ENCODE results near the gene HSPA13. TPM values are rescaled to one million over a fixed set of nuclear protein-coding genes. Genes with fewer than 3 reads are reported as not detected.

HSPA13 gene
- total and polyA plus RNA-seq, 8 donors = 25.4 to 41.1 (median 39.2) TPM

- Histone ChIP-seq H3K27me3 (no peaks in the 10 kb centered on the region), H3K36me3 (no peaks in the 10 kb centered on the region), H3K4me3 (no peak overlapping the region), H3K9me3 (peaks cover 0 to 6% of the 10 kb centered on the region in 2 donors), H3K4me1 (no peaks in the 10 kb centered on the region), H3K27ac (no peak overlapping the region)
- DNase-seq (no peak), ATAC-seq (no peak)
- intact Hi-C loops (cut with DNase I) = no loop called here
- TF ChIP-seq, protein P1, sequence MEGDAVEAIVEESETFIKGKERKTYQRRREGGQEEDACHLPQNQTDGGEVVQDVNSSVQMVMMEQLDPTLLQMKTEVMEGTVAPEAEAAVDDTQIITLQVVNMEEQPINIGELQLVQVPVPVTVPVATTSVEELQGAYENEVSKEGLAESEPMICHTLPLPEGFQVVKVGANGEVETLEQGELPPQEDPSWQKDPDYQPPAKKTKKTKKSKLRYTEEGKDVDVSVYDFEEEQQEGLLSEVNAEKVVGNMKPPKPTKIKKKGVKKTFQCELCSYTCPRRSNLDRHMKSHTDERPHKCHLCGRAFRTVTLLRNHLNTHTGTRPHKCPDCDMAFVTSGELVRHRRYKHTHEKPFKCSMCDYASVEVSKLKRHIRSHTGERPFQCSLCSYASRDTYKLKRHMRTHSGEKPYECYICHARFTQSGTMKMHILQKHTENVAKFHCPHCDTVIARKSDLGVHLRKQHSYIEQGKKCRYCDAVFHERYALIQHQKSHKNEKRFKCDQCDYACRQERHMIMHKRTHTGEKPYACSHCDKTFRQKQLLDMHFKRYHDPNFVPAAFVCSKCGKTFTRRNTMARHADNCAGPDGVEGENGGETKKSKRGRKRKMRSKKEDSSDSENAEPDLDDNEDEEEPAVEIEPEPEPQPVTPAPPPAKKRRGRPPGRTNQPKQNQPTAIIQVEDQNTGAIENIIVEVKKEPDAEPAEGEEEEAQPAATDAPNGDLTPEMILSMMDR (IDR thresholded peaks at IDR 0.05) = no peak
Observed at GRCh38 chr21:14325595-14325994, 57.4 kb downstream of the HSPA13 start.

Other genes with a start within 250 kb of the HSPA13 start
- gene LIPI, start 172.2 kb downstream of the HSPA13 start, total RNA-seq = not detected
- under 1 TPM; 0.30 to 0.90 (median 0.69) TPM for gene LIPI, start 172.2 kb downstream of the HSPA13 start, polyA plus RNA-seq (ENCODE audit: insufficient read length in 6 of 6)
- 1 to 10 TPM; 1.4 to 2.0 TPM for gene RBM11, start 167.0 kb downstream of the HSPA13 start, total RNA-seq
- 1 to 10 TPM; 3.4 to 5.3 (median 5.2) TPM for gene RBM11, start 167.0 kb downstream of the HSPA13 start, polyA plus RNA-seq (ENCODE audit: insufficient read length in 6 of 6)
- gene SAMSN1, start 163.2 kb upstream of the HSPA13 start, total RNA-seq = 10 to 100 TPM in 1 of 2 donors, 1 to 10 TPM in 1; 9.9 to 45.7 TPM
- gene SAMSN1, start 163.2 kb upstream of the HSPA13 start, polyA plus RNA-seq (ENCODE audit: insufficient read length in 6 of 6) = 1 to 10 TPM; 1.4 to 2.5 (median 2.0) TPM